Ishikawa (cell line): Measurements from ENCODE around the gene PTPRN2.

Experiments used
- CEBPB ChIP-seq: IDR thresholded peaks from 2 replicates; pipeline ENCODE4 v1.6.1; 2012
- CREB1 ChIP-seq: IDR thresholded peaks from 2 replicates; pipeline ENCODE4 v1.6.1; 2012; ENCODE audit warnings: low read depth
- EGR1 ChIP-seq: IDR thresholded peaks from 2 replicates; pipeline ENCODE4 v1.6.1; 2012
- EP300 ChIP-seq: IDR thresholded peaks from 2 replicates; pipeline ENCODE4 v1.6.1; 2012; ENCODE audit warnings: borderline replicate concordance
- FOXM1 ChIP-seq: IDR thresholded peaks from 2 replicates; pipeline ENCODE4 v1.6.1; 2012; ENCODE audit warnings: low read depth, borderline replicate concordance
- MAX ChIP-seq: IDR thresholded peaks from 2 replicates; pipeline ENCODE4 v1.6.1; 2012
- NFIC ChIP-seq: IDR thresholded peaks from 2 replicates; pipeline ENCODE4 v1.6.1; 2012
- RAD21 ChIP-seq: IDR thresholded peaks from 2 replicates; pipeline ENCODE4 v1.6.1; 2012; ENCODE audit warnings: low read depth
- REST ChIP-seq: IDR thresholded peaks from 2 replicates; pipeline ENCODE4 v1.6.1; 2012; ENCODE audit warnings: low read depth, mild to moderate bottlenecking
- TAF1 ChIP-seq: IDR thresholded peaks from 2 replicates; pipeline ENCODE4 v1.6.1; 2012; ENCODE audit warnings: low read depth, mild to moderate bottlenecking
- TCF12 ChIP-seq: IDR thresholded peaks from 2 replicates; pipeline ENCODE4 v1.6.1; 2012; ENCODE audit warnings: low read depth
- TEAD4 ChIP-seq: IDR thresholded peaks from 2 replicates; pipeline ENCODE4 v1.6.1; 2012
- USF1 ChIP-seq: IDR thresholded peaks from 2 replicates; pipeline ENCODE4 v1.6.1; 2012
- YY1 ChIP-seq: IDR thresholded peaks from 2 replicates; pipeline ENCODE4 v1.6.1; 2012; ENCODE audit warnings: low read depth
- ZBTB7A ChIP-seq: IDR thresholded peaks from 2 replicates; pipeline ENCODE4 v1.6.1; 2012; ENCODE audit warnings: low read depth

The PTPRN2 gene

GRCh38 chr7:157555944-157556641, 1031.5 kb downstream of the PTPRN2 start:
- no peak for TF ChIP-seq EP300
- no peak for TF ChIP-seq EGR1
- no peak for TF ChIP-seq NFIC
- no peak for TF ChIP-seq MAX
- no peak for TF ChIP-seq TEAD4
- TF ChIP-seq USF1, result no peak
- TF ChIP-seq CEBPB, result no peak
- TF ChIP-seq ZBTB7A, result no peak

- TF ChIP-seq EGR1, result no peak
- TF ChIP-seq USF1, result no peak
- no peak for TF ChIP-seq REST
- TF ChIP-seq ZBTB7A, result no peak
- no peak for TF ChIP-seq RAD21
- TF ChIP-seq YY1, result no peak
- no peak for TF ChIP-seq NFIC
- TF ChIP-seq TEAD4, result no peak
- TF ChIP-seq CEBPB, result no peak
- no peak for TF ChIP-seq EP300
- TF ChIP-seq TAF1, result no peak
- TF ChIP-seq FOXM1, result no peak
Measured at GRCh38 chr7:157555313-157555712, 1032.3 kb downstream of the PTPRN2 start.

GRCh38 chr7:157554393-157555238, 1033.0 kb downstream of the PTPRN2 start:
- no peak for TF ChIP-seq TCF12
- no peak for TF ChIP-seq CREB1
- TF ChIP-seq TEAD4, result no peak
- TF ChIP-seq EP300, result no peak
- no peak for TF ChIP-seq TAF1
- no peak for TF ChIP-seq FOXM1
- no peak for TF ChIP-seq CEBPB
- TF ChIP-seq YY1, result no peak
- no peak for TF ChIP-seq EGR1
- TF ChIP-seq USF1, result no peak
- TF ChIP-seq NFIC, result no peak
- no peak for TF ChIP-seq REST
- no peak for TF ChIP-seq ZBTB7A
- TF ChIP-seq MAX, result no peak

GRCh38 chr7:157553256-157553655, 1034.4 kb downstream of the PTPRN2 start:
- TF ChIP-seq TAF1 (no peak), RAD21 (no peak), TCF12 (no peak), YY1 (no peak), NFIC (no peak), EGR1 (no peak), EP300 (no peak), TEAD4 (no peak)

- TF ChIP-seq CREB1, result no peak
- no peak for TF ChIP-seq MAX
- no peak for TF ChIP-seq CEBPB
- no peak for TF ChIP-seq NFIC
- TF ChIP-seq EGR1, result no peak
- TF ChIP-seq FOXM1, result no peak
- TF ChIP-seq TCF12, result no peak
- TF ChIP-seq RAD21, result no peak
- TF ChIP-seq YY1, result no peak
- TF ChIP-seq REST, result no peak
- TF ChIP-seq TEAD4, result no peak
- no peak for TF ChIP-seq ZBTB7A
- no peak for TF ChIP-seq TAF1
- no peak for TF ChIP-seq USF1
- TF ChIP-seq EP300, result no peak
Measured at GRCh38 chr7:157552295-157552993, 1035.2 kb downstream of the PTPRN2 start.
